ENCODE results near the gene CYP26C1.
"Not testable (repeated sequence)": the region's sequence is repeated elsewhere in the genome, so short reads cannot be mapped to it uniquely, and the experiment has no call there.

CYP26C1 gene

GRCh38 chr10:93079663-93080349 is 19.2 kb downstream of the CYP26C1 start:
- no peak for DNase-seq

GRCh38 chr10:93080350-93081046 is 19.9 kb downstream of the CYP26C1 start:
- peak; percentile 80 for DNase-seq

- no peak for DNase-seq
Measured at GRCh38 chr10:93081318-93081717, 20.7 kb downstream of the CYP26C1 start.

- DNase-seq = no peak
Measured at GRCh38 chr10:93081834-93082233, 21.2 kb downstream of the CYP26C1 start.

GRCh38 chr10:93083743-93084539 is 23.3 kb downstream of the CYP26C1 start:
- no peak for DNase-seq

GRCh38 chr10:93085272-93085859 is 24.8 kb downstream of the CYP26C1 start:
- no peak for DNase-seq

GRCh38 chr10:93086289-93086688 is 25.7 kb downstream of the CYP26C1 start:
- DNase-seq = no peak

GRCh38 chr10:93087846-93088245 is 27.2 kb downstream of the CYP26C1 start:
- DNase-seq = no peak

- DNase-seq = no peak
Measured at GRCh38 chr10:93088466-93088865, 27.9 kb downstream of the CYP26C1 start.

GRCh38 chr10:93090619-93091018 is 30.0 kb downstream of the CYP26C1 start:
- no peak for DNase-seq

GRCh38 chr10:93091960-93092359 is 31.4 kb downstream of the CYP26C1 start:
- no peak for DNase-seq

GRCh38 chr10:93095225-93095624 is 34.6 kb downstream of the CYP26C1 start:
- DNase-seq = no peak

- no peak for DNase-seq
Measured at GRCh38 chr10:93096901-93097300, 36.3 kb downstream of the CYP26C1 start.

- no peak for DNase-seq
Measured at GRCh38 chr10:93097386-93097785, 36.8 kb downstream of the CYP26C1 start.

GRCh38 chr10:93098816-93099215 is 38.2 kb downstream of the CYP26C1 start:
- no peak for DNase-seq

- no peak for DNase-seq
Measured at GRCh38 chr10:93099670-93100069, 39.1 kb downstream of the CYP26C1 start.

GRCh38 chr10:93101148-93101547 is 40.5 kb downstream of the CYP26C1 start:
- DNase-seq = not testable (repeated sequence)

- DNase-seq = no peak
Measured at GRCh38 chr10:93103953-93104352, 43.4 kb downstream of the CYP26C1 start.

- DNase-seq = no peak
Measured at GRCh38 chr10:93106631-93107072, 46.1 kb downstream of the CYP26C1 start.

GRCh38 chr10:93110472-93111146 is 50.0 kb downstream of the CYP26C1 start:
- DNase-seq = no peak

- DNase-seq = no peak
Measured at GRCh38 chr10:93113042-93113441, 52.4 kb downstream of the CYP26C1 start.

- DNase-seq = peak; percentile 28
Measured at GRCh38 chr10:93115661-93116383, 55.2 kb downstream of the CYP26C1 start.
